SU-DHL-6 (cell line): ENCODE results near the gene NUDT16L1.

Source experiments
- H2AFZ ChIP-seq: fragments of 200-600 bp; sonication (generic); 2 replicates; pipeline ENCODE4 v1.6.1; 2014; ENCODE audit warnings: low read depth, mild to moderate bottlenecking, moderate library complexity, mixed read lengths, antibody characterized with exemption, low read length; ENCODE audit not compliant: severe bottlenecking
- H3F3A ChIP-seq: fragments of 200-600 bp; shearing (Covaris generic); 2 replicates; pipeline ENCODE4 v1.6.0; 2016; ENCODE audit warnings: antibody characterized with exemption, mild to moderate bottlenecking; ENCODE audit not compliant: insufficient read depth
- H3K27ac ChIP-seq: fragments of 200-600 bp; sonication (generic); 2 replicates; pipeline ENCODE4 v1.5.1; 2016; ENCODE audit warnings: low read depth, mild to moderate bottlenecking, low read length, moderate library complexity, mixed read lengths
- H3K27me3 ChIP-seq: fragments of 200-600 bp; sonication (generic), shearing (Covaris generic); 2 replicates; pipeline ENCODE4 v1.6.0; 2014; ENCODE audit warnings: mild to moderate bottlenecking, low read length
- H3K36me3 ChIP-seq: fragments of 200-600 bp; sonication (generic); 2 replicates; pipeline ENCODE4 v1.6.1; 2014; ENCODE audit warnings: mild to moderate bottlenecking, low read length, mixed read lengths
- H3K4me2 ChIP-seq: fragments of 300-600, 200-600 bp; shearing (Covaris generic), sonication (generic); 2 replicates; pipeline ENCODE4 v1.6.0; 2014; ENCODE audit warnings: low read length, low read depth, mild to moderate bottlenecking; ENCODE audit not compliant: poor library complexity, severe bottlenecking
- H3K4me3 ChIP-seq: fragments of 200-600 bp; sonication (generic); 2 replicates; pipeline ENCODE4 v1.5.1; 2014; ENCODE audit warnings: antibody characterized with exemption, low read length, mild to moderate bottlenecking, mixed read lengths; ENCODE audit not compliant: insufficient read depth, poor library complexity, severe bottlenecking
- H3K79me2 ChIP-seq: fragments of 200-600 bp; sonication (generic); 2 replicates; pipeline ENCODE4 v1.6.1; 2014; ENCODE audit warnings: mild to moderate bottlenecking, low read length, moderate library complexity; ENCODE audit not compliant: insufficient read depth
- H3K9ac ChIP-seq: fragments of 200-600 bp; sonication (generic); 2 replicates; pipeline ENCODE4 v1.7.0; 2014; ENCODE audit warnings: mild to moderate bottlenecking, low read length
- H3K9me2 ChIP-seq: fragments of 200-600 bp; sonication (generic); replicated peaks from 2 replicates; pipeline ENCODE4 v1.6.1; 2014; ENCODE audit warnings: low read length; ENCODE audit not compliant: insufficient read depth
- H3K9me3 ChIP-seq: fragments of 200-600 bp; sonication (generic); 2 replicates; pipeline ENCODE4 v1.6.1; 2014; ENCODE audit warnings: low read length, mixed read lengths; ENCODE audit not compliant: insufficient read depth
- H4K20me1 ChIP-seq: fragments of 200-600 bp; sonication (generic); 2 replicates; pipeline ENCODE4 v1.6.1; 2014; ENCODE audit warnings: low read depth, mild to moderate bottlenecking, antibody characterized with exemption, low read length, moderate library complexity, mixed read lengths
- CTCF ChIP-seq: fragments of 200-600 bp; sonication (generic); IDR thresholded peaks from one replicate; pipeline ENCODE4 v1.5.1; 2017; ENCODE audit warnings: antibody characterized with exemption, mild to moderate bottlenecking, low read length, moderate library complexity; ENCODE audit not compliant: insufficient read depth, poor library complexity, severe bottlenecking
- EZH2phosphoT487 ChIP-seq: fragments of 200-600 bp; sonication (generic), shearing (Covaris generic); conservative IDR thresholded peaks from 2 replicates; pipeline ENCODE4 v1.6.1; 2018; ENCODE audit warnings: mild to moderate bottlenecking, antibody characterized with exemption, low read length, moderate library complexity, mixed read lengths

The NUDT16L1 gene

GRCh38 chr16:4690946-4691665 is 2.3 kb upstream of the NUDT16L1 start:
- Histone ChIP-seq H3K4me2 (no peak overlapping the region), H3K27ac (no peak overlapping the region), H3K9me2 (no peaks in the 10 kb centered on the region), H4K20me1 (no peaks in the 10 kb centered on the region), H3F3A (no peaks in the 10 kb centered on the region), H2AFZ (no peak overlapping the region), H3K27me3 (no peaks in the 10 kb centered on the region), H3K36me3 (no peaks in the 10 kb centered on the region), H3K9ac (no peak overlapping the region), H3K9me3 (no peaks in the 10 kb centered on the region), H3K4me3 (no peak overlapping the region), H3K79me2 (peaks cover 5% of the 10 kb centered on the region; the same call in 1 of the 2 replicates)
- no peak for TF ChIP-seq EZH2phosphoT487
- TF ChIP-seq CTCF, result no peak

GRCh38 chr16:4691666-4692412 is 1.5 kb upstream of the NUDT16L1 start:
- Histone ChIP-seq H2AFZ (no peak overlapping the region), H3K27me3 (no peaks in the 10 kb centered on the region), H4K20me1 (no peaks in the 10 kb centered on the region), H3K4me2 (no peak overlapping the region), H3K9me3 (no peaks in the 10 kb centered on the region), H3K79me2 (peaks cover 5% of the 10 kb centered on the region; the same call in 1 of the 2 replicates), H3K36me3 (no peaks in the 10 kb centered on the region), H3K9ac (no peak overlapping the region), H3K27ac (no peak overlapping the region), H3F3A (no peaks in the 10 kb centered on the region), H3K4me3 (no peak overlapping the region), H3K9me2 (no peaks in the 10 kb centered on the region)
- TF ChIP-seq CTCF (no peak), EZH2phosphoT487 (no peak)

GRCh38 chr16:4692460-4693295 is 684 bp upstream of the NUDT16L1 start:
- peak overlapping the region; percentile 75 for H2AFZ ChIP-seq
- H3K79me2 ChIP-seq, result peaks cover 5% of the 10 kb centered on the region; the same call in 1 of the 2 replicates
- peak overlapping the region; percentile 59 for H3K9ac ChIP-seq
- no peaks in the 10 kb centered on the region for H3K9me3 ChIP-seq
- peak overlapping the region; percentile 70 for H3K4me2 ChIP-seq
- no peaks in the 10 kb centered on the region for H4K20me1 ChIP-seq
- TF ChIP-seq EZH2phosphoT487, result no peak
- no peak for TF ChIP-seq CTCF
- H3K36me3 ChIP-seq, result no peaks in the 10 kb centered on the region
- H3K27ac ChIP-seq, result no peak overlapping the region
- no peaks in the 10 kb centered on the region for H3F3A ChIP-seq
- no peaks in the 10 kb centered on the region for H3K27me3 ChIP-seq
- peak overlapping the region; percentile 57 for H3K4me3 ChIP-seq
- no peaks in the 10 kb centered on the region for H3K9me2 ChIP-seq
